ENCODE data around the gene CHTOP. TPM values are rescaled to one million over a fixed set of nuclear protein-coding genes. Genes with fewer than 3 reads are reported as not detected.

CHTOP gene
- total RNA-seq, 1 donor from 2014 or later: 55.5 TPM

DNA sequence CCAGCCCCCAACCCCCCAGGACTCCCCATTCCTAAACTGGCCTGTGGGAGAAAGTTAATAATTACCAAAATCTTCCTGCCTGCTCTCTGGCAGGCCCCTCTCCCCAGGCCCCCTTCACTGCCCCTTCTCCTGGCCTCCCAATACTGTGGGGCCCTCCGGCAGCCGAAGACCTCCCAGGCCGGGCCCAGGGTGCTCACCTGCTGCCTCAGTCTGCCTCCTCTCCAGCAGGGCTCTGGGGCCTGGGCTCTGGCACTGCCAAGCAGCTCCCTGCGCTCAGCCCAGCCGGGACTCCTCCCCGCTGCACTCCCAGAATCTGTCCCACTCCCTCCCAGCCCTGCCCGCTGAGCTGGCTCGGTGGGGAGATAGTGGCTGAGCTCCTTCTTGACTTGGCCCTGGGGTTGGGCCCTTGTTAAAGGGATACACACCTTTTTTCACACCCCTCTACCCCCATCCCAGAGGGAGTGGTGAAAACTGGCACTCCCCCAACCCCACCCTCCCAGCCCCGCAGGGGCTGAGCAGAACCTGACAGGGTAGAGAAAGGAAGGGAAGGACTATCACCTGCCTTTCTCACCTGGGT is 21.0 kb upstream of the CHTOP start, which contains the start of gene S100A16:
S100A16 (minus strand) TSS at position 383 of the 577 bp plus-strand sequence. CDS start 4,986 bp downstream, outside the sequence.
- no peak for DNase-seq (ENCODE audit: low spot score)

DNA sequence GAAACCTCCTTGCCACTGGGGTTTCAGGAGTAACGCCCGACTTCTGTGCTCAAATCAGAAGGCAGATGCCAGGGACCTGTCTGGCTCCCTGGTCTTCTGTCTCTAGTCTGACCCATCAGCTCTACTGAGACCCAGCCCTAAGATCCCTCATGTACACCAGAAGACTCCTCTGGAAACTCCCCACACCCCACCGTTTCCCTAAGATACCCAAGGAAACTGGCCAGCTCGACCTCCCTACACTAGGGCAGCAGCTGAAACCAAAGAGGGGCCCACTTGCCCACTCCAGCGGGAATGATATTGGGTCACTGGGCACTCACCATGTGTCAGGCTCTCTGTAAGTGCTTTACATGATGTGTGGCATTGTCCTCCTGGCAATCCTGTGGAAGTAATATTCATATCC is 20.5 kb upstream of the CHTOP start:
- DNase-seq (ENCODE audit: low spot score): no peak

DNA sequence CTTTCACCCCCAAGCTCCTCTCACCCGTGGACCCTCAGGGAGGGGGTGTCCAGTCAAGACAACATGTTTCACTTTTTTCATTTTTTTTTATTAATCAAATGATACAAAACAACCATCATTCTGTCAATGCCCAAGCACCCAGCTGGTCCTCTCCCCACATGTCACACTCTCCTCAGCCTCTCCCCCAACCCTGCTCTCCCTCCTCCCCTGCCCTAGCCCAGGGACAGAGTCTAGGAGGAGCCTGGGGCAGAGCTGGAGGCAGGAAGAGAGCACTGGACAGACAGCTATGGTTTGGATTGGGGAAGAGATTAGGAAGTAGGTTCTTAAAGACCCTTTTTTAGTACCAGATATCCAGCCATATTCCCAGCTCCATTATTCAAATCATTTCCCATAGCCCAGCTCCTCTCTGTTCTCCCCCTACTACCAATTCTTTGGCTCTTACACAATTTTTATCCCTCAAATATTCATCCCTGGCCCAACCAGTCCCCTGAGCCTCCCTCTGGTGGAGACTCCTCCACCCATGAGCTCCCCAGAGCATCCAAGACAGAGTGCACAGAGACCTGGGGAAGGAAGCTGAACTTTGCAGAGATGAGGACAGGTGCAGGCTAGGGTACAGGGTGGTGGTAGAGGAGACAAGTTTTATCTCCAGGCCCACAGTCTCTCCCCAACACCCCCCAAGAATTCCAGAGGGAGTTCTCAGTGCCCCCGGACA is 19.5 kb upstream of the CHTOP start:
- DNase-seq (ENCODE audit: low spot score): no peak

DNA sequence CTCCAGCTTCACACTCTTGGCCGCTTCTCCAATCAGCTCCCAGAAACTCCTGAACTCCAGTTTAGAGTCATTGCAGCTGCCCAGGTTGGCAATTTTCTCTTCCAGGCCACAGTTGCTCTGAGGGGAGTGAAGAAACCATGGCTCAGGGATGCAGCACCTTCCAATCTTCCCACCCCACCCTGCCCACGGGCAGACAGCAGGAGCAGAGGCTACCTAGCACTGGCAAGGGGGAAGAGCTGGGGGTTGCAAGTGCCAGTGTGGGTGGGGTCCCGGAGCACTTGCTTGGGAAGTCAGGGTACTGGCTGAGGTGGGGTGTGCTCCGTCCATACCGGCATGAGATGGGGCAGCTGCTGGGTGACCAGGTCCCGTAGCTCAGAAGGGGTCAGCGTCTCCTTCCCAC is 19.0 kb upstream of the CHTOP start:
- no peak for DNase-seq (ENCODE audit: low spot score)

DNA sequence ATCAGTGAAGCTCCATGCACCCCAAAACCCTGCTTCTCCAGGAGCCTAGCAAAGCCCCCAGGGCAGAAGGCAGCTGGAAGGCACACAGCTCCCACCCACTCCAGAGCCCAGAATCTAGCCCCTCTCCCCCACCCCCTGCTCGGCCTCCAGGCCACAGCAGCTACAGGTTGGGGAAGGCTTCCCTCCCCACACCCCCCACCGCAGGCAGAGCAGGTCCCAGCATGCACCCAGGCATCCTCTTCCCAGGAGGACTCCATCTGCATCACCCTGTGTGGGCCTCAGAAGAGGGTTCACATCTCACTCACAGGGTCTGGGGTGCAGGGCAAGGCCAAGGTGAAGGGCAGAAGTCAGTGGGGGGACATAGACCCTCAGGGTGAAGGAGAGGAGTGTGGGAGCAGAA is 18.5 kb upstream of the CHTOP start:
- no peak for DNase-seq (ENCODE audit: low spot score)

DNA sequence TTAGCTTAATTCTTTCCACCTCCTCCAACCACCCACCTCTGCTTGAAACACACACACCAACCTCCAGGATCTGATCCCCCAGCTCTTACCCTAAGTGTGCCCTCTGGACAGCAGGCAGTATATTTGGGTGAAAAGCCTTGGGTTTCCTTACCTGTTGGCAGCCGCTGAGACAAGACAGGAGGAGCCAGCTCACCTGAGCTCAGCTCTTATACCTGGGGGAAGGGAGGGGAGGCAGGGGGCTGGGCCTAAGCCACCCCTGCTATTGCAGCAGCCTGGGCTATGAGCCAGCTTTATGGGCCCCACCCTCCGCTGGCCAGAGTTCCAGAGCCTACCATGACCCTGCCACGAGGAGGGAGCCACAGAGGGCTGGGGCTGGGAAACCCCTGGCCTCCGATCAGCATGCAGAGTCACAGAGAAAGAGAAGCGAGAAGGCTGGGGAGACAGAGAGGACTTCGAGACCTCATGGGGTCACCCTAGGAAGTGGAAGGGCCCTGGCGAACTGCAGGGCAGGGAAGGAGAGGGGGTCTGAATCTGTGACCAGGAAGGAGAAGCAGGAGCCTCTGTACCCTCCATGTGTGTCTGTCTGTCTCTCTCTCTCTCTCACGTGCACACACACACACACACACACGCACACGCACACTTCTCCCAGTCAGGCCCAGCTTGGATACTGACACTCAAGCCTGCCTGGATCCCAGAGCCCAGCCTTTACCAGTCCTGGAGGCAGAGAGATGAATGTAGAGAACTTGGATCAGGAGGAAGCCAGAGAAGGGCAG is 17.5 kb upstream of the CHTOP start, which contains the start of gene S100A14:
S100A14 (minus strand) TSS at position 182 of the 773 bp plus-strand sequence. CDS start 467 bp downstream, outside the sequence.
- no peak for DNase-seq (ENCODE audit: low spot score)

DNA sequence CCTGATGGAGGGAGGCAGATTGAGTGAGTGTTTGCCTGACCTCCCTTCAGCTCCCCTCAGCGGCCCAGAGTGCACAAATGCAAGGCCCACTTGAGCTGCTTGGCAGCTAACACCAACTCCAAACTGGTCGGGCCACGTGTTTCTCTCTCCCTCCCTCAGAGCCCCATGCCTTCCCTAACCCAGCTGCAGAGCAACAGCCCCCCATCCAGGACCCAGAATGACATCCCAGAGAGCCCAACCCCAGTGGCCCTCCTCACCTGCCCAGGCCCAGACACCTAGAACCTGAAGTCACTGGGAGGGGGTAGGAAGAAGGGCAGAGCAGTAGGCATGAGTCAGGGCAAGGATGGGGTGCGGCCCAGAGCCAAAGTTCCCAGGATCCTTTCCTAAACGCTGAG is 17.0 kb upstream of the CHTOP start:
- no peak for DNase-seq (ENCODE audit: low spot score)

DNA sequence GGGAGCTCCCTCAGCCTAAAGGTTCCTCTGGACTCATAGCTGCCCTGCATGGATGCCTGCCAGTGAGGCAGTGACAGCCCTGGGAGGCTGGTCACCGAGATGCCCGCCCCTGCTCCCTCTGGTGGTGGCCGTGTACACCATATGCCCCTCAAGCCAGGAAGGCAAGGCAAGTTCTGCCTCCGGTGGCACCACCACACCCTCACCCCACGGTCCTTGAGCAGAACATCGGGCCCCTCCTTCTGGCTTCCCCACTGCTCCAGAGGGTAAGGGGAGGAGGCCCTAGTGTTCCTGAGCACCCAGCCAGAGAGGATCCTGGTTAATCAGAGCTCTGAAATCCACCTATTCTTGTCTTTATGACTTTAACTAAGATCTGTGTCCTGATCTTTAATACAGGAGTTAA is 16.2 kb upstream of the CHTOP start:
- no peak for DNase-seq (ENCODE audit: low spot score)

DNA sequence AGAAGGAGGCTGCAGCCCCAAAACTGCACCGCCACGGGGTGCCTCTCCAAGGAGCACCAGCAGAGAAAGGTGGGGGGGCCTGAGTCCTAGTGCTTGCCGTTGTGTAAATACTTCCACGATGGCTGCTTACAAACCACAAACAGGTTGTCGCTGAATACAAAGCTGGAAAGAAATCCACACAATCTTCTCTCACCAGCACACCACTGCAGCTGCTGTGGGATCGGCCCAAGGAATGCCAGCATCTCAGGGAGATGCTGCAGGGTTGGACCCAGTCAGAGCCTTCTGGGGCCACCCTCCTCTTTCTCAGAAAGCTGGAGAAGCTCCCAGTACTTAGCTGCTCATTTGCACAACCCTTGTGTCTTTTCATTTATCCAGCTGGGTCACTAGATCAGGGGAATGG is 14.7 kb upstream of the CHTOP start:
- no peak for DNase-seq (ENCODE audit: low spot score)

DNA sequence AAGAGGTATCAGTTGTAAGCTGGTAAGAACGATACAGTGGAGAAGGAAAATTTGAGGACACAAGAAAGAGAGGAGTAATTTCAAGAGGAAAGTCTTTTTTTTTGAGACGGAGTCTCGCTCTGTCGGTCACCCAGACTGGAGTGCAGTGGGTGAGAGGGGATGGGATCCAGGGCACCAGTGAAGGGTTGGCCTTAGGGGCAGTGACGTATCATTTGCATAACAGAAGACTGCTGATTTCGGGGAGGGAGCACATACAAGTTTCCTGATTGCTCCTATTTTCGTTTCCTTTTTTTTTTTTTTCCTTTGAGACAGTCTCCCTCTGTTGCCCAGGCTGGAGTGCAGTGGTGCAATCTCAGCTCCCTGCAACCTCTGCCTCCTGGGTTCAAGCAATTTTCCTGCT is 10.8 kb upstream of the CHTOP start:
- DNase-seq (ENCODE audit: low spot score): peak; percentile 16

DNA sequence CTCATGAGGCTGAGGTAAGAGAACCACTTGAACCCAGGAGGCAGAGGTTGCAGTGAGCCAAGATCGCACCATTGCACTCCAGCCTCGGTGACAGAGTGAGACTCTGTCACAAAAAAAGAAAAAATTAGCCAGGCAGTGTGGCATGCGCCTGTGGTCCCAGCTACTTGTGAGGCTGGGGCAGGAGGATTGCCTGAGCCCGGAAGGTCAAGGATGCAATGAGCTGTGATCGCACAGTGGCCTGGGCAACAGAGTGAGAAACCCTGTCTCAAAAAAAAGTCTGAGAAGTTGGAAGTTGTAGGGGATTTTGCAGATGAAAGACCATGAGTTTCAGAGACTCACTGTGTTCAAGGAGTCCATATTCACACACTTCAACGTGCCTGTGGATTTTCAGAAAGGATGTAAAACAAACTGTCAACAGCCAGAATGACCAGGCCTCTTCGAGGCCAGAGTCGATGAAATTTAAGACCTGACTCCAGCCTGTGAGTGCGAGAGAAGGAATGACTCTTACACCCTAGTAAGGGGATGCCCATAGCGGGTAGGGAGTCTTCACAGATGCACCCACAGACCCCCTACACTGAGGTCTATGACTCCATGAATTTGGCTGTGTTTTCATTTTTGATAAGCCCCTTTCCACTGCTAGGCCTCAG is 8.8 kb upstream of the CHTOP start:
- peak; percentile 69 for DNase-seq (ENCODE audit: low spot score)

DNA sequence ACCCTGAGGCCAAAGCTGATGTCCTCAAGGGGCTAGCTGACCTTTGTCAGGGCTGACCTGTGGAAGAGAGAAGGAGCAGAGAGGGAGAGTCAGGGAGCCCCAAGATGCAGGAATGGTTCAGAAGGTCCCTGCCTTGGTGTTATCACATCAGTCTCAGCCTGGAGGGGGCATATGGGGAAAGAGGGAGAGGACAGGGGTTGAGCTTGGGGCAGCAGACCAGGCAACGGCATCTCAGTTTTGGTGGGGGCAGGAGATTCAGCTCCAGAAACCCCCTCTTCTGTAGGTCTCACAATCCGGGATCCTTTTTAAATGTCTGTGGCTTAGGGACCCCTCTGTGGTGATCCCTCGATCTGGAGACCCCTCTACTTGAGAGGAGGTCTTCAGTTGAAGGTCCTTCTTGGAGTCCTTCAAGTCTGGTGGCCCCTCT is 7.4 kb upstream of the CHTOP start:
- peak; percentile 20 for DNase-seq (ENCODE audit: low spot score)

DNA sequence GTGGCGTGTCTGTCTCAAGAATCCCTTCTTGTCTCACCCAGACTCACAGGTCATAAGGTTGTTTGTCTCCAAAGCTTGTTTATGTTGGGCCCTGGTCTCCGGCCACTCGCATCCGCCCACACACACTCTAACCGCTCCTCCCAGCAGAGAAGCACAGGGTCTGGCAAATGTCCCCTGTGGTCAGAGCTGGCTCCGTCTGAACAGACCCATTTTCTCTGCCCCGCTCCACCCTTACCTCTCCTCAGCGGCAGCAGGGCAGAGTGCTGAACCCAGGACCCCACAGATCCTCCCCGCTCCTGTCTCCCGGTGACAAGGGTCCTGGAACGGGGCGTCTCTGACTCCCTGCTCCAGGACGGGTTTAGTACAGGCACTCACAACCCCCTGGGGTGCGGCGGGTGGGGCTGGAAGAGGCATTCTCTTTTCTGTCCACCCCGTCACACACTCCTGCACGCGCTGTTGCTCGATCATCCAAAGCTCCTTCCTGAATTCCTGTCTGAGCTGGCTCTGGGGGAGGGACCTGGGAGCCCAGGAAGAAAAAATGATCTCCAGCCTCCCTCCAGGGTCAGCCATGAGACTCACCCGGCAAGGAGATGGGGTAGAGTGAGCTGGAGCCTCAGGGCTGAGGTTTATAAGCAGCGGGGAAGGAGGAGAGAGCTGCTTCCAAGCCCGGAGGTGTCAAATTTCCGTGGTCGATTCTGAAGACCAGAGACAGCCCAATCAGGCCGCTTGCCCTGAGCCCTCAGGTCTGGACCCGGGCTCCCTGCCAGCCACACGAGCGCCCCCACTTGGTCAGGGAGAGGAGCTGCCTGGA is 6.8 kb upstream of the CHTOP start, which contains the start of gene S100A13:
S100A13 (minus strand) TSS at position 602 of the 811 bp plus-strand sequence. CDS start 1,033 bp downstream, outside the sequence.
- DNase-seq (ENCODE audit: low spot score): peak; percentile 93

DNA sequence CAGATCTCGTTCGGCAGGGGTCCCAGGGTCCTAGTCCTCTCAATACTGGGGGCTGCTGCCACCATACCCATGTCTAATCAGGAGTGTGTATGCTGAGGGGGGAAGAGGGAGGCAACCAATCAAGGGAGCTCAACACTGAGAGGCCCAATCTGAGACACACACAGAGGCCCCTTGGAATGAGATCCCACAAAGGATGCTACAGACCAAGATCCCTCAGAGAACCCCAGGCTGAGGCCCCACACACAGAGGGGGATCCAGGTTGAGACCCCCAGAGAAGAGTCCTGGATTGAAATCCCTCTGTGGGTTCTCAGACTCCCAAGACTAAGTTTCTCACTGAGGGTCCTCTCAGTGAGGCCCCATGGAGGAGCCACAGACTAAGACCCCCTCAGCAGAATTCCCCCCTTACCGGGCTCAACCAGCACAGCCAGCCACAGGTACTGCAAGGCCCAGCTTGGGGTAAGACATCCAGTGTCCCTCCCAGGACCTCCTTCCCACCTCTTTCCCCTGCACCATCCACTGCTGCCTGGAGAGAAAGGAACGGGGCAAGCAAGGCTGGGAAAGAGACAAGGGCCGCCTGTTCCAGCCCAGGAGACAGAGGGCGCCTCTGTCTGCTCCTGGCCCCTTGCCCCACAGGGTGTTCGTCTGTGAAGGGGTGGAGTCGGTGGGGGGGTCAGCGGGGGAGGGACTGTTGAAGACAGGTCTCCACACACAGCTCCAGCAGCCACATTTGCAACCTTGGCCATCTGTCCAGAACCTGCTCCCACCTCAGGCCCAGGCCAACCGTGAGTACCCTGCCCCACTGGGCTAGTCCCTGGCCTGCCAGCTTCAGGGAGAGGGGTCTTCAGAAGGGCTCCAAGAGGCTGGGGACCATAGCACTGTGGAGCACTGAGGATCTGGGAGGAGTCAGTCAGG is 5.9 kb upstream of the CHTOP start, which contains the start of gene S100A1:
S100A1 (plus strand) TSS at position 720 of the 912 bp plus-strand sequence. CDS start 2,088 bp downstream, outside the sequence.
- DNase-seq (ENCODE audit: low spot score): peak; percentile 88

DNA sequence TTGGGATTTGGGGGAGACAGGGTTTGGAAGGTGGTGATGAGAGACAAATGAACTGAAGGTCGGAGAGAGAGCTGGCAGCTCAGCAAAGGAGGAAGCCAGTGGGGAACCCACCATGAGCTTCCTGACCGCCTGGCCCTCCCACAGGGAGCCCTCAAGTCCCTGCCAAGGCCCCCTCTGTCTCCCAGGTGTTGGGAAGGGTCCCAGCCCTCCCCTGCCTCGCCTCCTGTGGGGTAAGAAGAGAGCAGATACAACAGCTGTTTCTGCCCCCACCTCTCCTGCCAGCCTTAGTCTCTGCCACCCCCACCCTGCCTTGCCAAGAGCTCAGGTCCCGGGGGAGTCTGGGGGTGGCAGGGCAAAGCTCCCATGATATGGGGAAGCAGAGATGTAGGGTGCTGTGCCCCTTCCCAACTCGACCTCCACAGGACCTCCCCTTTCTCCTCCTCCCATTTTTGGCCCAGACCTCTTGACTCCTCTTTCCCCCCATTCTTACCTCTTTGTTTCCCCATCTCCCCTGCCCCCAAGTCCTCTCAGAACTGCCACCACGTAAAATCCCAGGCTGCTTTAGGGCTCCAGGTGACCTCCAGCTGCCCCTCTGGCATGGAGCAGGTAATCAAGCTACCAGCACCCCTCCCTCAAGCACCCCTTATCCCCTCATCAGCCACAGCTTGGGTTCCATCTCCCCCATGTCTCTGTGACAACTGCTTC is 5.1 kb upstream of the CHTOP start:
- DNase-seq (ENCODE audit: low spot score): peak; percentile 74

DNA sequence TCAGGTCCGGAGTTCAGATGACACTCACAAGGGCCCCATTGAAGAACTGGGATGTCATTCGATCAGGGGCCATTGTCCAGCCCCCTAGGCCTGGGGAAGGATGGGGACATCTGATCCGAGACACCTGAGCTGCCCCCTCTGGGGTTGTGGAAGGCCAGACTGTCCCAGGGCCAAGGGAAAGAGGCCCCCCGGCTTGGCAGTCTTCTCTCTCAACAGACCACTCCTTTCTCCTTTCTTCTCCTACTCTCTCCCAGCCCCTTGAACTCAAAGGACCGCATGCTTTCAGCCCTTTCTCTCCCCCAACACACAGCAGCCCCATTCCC is 4.6 kb upstream of the CHTOP start:
- DNase-seq (ENCODE audit: low spot score): no peak

DNA sequence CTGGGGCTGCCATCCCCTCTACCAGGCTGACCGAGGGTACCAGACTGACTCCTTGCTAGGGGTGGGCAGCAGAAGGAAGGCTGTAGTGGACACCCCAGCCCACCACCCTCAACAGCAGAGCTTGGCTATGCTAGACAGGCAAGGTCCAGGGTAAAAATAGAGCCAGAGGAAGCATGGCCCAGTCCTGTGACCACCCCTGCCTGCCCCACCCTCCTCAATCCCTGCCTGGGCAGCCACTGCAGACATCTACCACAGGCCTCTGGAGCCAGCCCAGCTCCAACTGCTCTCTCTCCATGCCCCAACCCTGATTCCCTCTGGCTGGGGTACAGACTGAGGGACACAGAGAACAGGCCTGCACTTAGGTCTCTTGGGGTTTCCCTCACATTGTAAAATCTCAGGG is 3.9 kb upstream of the CHTOP start:
- peak; percentile 68 for DNase-seq (ENCODE audit: low spot score)

DNA sequence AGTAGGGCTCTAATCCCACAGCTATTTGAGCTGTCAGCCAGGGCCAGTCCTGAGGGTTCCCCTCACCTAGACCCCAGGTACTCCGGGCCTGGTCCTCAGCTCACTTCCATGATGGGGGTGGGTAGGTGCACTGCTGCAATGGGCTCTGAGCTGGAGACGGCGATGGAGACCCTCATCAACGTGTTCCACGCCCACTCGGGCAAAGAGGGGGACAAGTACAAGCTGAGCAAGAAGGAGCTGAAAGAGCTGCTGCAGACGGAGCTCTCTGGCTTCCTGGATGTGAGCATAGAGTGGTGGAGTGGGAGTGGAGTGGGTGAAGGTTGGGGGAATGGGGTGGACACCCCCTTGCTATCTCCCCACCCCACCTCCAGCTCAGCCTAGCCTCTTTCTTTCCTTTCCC is 3.5 kb upstream of the CHTOP start:
- DNase-seq (ENCODE audit: low spot score): peak; percentile 85
